ENCODE measurements around the gene ITPKB.

DNA sequence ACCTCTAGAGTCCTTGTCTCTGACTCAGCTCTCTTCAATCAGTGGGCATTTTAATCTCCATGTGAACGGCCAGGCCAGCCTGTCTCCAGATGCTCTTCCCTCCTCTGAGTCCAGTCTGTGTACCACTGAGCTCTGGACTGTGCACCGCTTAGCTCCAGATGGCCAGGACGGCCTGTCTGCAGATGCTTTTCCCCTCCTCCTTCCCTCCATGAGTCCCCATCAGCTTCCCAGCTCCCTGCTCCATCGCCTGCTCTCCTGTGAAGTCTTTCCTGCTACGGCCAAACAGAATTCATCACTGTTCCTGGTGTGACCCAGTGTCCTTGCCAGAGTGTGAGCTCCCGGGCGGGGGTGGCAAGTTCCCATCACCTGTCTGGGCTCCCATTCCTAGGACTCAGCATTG, 148.5 kb downstream of the ITPKB start:
- TF ChIP-seq, protein P1, sequence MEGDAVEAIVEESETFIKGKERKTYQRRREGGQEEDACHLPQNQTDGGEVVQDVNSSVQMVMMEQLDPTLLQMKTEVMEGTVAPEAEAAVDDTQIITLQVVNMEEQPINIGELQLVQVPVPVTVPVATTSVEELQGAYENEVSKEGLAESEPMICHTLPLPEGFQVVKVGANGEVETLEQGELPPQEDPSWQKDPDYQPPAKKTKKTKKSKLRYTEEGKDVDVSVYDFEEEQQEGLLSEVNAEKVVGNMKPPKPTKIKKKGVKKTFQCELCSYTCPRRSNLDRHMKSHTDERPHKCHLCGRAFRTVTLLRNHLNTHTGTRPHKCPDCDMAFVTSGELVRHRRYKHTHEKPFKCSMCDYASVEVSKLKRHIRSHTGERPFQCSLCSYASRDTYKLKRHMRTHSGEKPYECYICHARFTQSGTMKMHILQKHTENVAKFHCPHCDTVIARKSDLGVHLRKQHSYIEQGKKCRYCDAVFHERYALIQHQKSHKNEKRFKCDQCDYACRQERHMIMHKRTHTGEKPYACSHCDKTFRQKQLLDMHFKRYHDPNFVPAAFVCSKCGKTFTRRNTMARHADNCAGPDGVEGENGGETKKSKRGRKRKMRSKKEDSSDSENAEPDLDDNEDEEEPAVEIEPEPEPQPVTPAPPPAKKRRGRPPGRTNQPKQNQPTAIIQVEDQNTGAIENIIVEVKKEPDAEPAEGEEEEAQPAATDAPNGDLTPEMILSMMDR (IDR thresholded peaks at IDR 0.05; ENCODE audit: low read depth, low read length): no peak
- no peak for TF ChIP-seq POLR2A (IDR thresholded peaks at IDR 0.05; ENCODE audit: extremely low read depth, insufficient read length)
- TF ChIP-seq, protein P2, sequence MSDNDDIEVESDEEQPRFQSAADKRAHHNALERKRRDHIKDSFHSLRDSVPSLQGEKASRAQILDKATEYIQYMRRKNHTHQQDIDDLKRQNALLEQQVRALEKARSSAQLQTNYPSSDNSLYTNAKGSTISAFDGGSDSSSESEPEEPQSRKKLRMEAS (IDR thresholded peaks at IDR 0.05; ENCODE audit: low read depth, low read length): no peak
